WI38 (cell line): Measurements from ENCODE around the gene TSG101.

Source experiments
- H3K4me3 ChIP-seq: 2 replicates; pipeline ENCODE4 v1.5.1; 2011; ENCODE audit warnings: low read depth, mild to moderate bottlenecking, control low read depth, low read length
- CTCF ChIP-seq: IDR thresholded peaks from 2 replicates; pipeline ENCODE4 v1.5.1; 2012; ENCODE audit warnings: low read depth, mild to moderate bottlenecking, control low read depth, low read length

TSG101 gene

GRCh38 chr11:18479063-18479462 is 47.7 kb downstream of the TSG101 start:
- TF ChIP-seq CTCF = no peak
- no peak overlapping the region for H3K4me3 ChIP-seq

- no peak overlapping the region for H3K4me3 ChIP-seq
- TF ChIP-seq CTCF = no peak
Observed at GRCh38 chr11:18472587-18472986, 54.2 kb downstream of the TSG101 start.

- H3K4me3 ChIP-seq = no peak overlapping the region
- no peak for TF ChIP-seq CTCF
Observed at GRCh38 chr11:18471995-18472394, 54.7 kb downstream of the TSG101 start.

GRCh38 chr11:18468961-18469360 is 57.8 kb downstream of the TSG101 start:
- H3K4me3 ChIP-seq = no peak overlapping the region

GRCh38 chr11:18468059-18468458 is 58.7 kb downstream of the TSG101 start:
- TF ChIP-seq CTCF = no peak
- no peak overlapping the region for H3K4me3 ChIP-seq

More at GRCh38 chr11:18468961-18469360, 57.8 kb downstream of the TSG101 start:
- no peak for TF ChIP-seq CTCF

- H3K4me3 ChIP-seq = no peak overlapping the region
- TF ChIP-seq CTCF = no peak
Observed at GRCh38 chr11:18466402-18466801, 60.3 kb downstream of the TSG101 start.

- TF ChIP-seq CTCF = no peak
- H3K4me3 ChIP-seq = no peak overlapping the region
Observed at GRCh38 chr11:18463439-18463838, 63.3 kb downstream of the TSG101 start.
